Right atrium auricular region (tissue), 2 donors: ENCODE results near the gene NTMT1. TPM values are rescaled to one million over a fixed set of nuclear protein-coding genes. Genes with fewer than 3 reads are reported as not detected.

Experiments used
- DNase-seq: peaks from one replicate; pipeline ENCODE4 v3.0.0-alpha.2; 2019; ENCODE audit warnings: low spot score
- H3K27ac ChIP-seq, 2 donors: fragments of 200-600 bp; sonication (generic); 1 replicate in 1 of 2; 2 replicates in 1 of 2; pipeline ENCODE4 v1.5.1; 2016 to 2019
- H3K27me3 ChIP-seq, 2 donors: fragments of 200-600 bp; sonication (generic); one replicate each; pipeline versions ENCODE4 v1.5.1 to v1.6.0; 2017 to 2019
- H3K36me3 ChIP-seq: fragments of 200-600 bp; sonication (generic); one replicate; pipeline ENCODE4 v1.5.1; 2016
- H3K4me1 ChIP-seq, 2 donors: fragments of 200-600 bp; sonication (generic); one replicate each; pipeline versions ENCODE4 v1.5.1 to v1.6.0; 2017 to 2019
- H3K4me3 ChIP-seq, 2 donors: fragments of 200-600 bp; sonication (generic); 1 replicate in 1 of 2; 2 replicates in 1 of 2; pipeline ENCODE4 v1.5.1; 2017 to 2019; ENCODE audit warnings: mild to moderate bottlenecking in 1 of 2, moderate library complexity in 1 of 2
- H3K9me3 ChIP-seq, 2 donors: fragments of 200-600 bp; sonication (generic); one replicate each; pipeline ENCODE4 v1.5.1; 2019
- CTCF ChIP-seq, 2 donors: fragments of 200-600 bp; sonication (generic); IDR thresholded peaks; one replicate each; pipeline ENCODE4 v1.5.1; 2019; ENCODE audit warnings: antibody characterized with exemption in 2 of 2
- total RNA-seq, 2 donors: library from RNA; depleted of rRNA; stranded (reverse); fragments of >200 nt; gene quantifications; one replicate each; pipeline ENCODE4 v1.1.0, GENCODE V29; 2016

The NTMT1 gene
- total RNA-seq, 2 donors from 2014 or later = 33.7 to 36.0 TPM

- Histone ChIP-seq H3K27ac (no peak overlapping the region), H3K4me3 (no peak overlapping the region), H3K36me3 (no peaks in the 10 kb centered on the region), H3K9me3 (no peaks in the 10 kb centered on the region), H3K27me3 (no peaks in the 10 kb centered on the region), H3K4me1 (peaks cover 0 to 27% of the 10 kb centered on the region in 2 donors)
- DNase-seq = no peak
- TF ChIP-seq CTCF (IDR thresholded peaks at IDR 0.05) = no peak
These were observed 23.2 kb upstream of the NTMT1 start for GRCh38 chr9:129602598-129603415.

GRCh38 chr9:129604056-129604765 lies 21.8 kb upstream of the NTMT1 start:
- peaks cover 0 to 34% of the 10 kb centered on the region in 2 donors for H3K4me1 ChIP-seq
- H3K4me3 ChIP-seq = no peak overlapping the region
- H3K27me3 ChIP-seq = no peaks in the 10 kb centered on the region
- TF ChIP-seq CTCF (IDR thresholded peaks at IDR 0.05) = no peak
- H3K36me3 ChIP-seq = no peaks in the 10 kb centered on the region
- no peak overlapping the region for H3K27ac ChIP-seq
- H3K9me3 ChIP-seq = no peaks in the 10 kb centered on the region
- no peak for DNase-seq

GRCh38 chr9:129604766-129605163 lies 21.2 kb upstream of the NTMT1 start:
- no peak overlapping the region for H3K27ac ChIP-seq
- DNase-seq = no peak
- no peak for TF ChIP-seq CTCF (IDR thresholded peaks at IDR 0.05)

GRCh38 chr9:129606161-129607026 lies 19.6 kb upstream of the NTMT1 start:
- peaks cover 0 to 54% of the 10 kb centered on the region in 2 donors for H3K4me1 ChIP-seq
- no peak for DNase-seq

More at GRCh38 chr9:129604766-129605163, 21.2 kb upstream of the NTMT1 start:
- Histone ChIP-seq H3K36me3 (no peaks in the 10 kb centered on the region), H3K4me1 (peaks cover 0 to 39% of the 10 kb centered on the region in 2 donors), H3K4me3 (no peak overlapping the region), H3K9me3 (no peaks in the 10 kb centered on the region), H3K27me3 (no peaks in the 10 kb centered on the region)

More at GRCh38 chr9:129606161-129607026, 19.6 kb upstream of the NTMT1 start:
- Histone ChIP-seq H3K36me3 (no peaks in the 10 kb centered on the region), H3K9me3 (no peaks in the 10 kb centered on the region), H3K27me3 (no peaks in the 10 kb centered on the region), H3K27ac (peak overlapping the region; percentile 93 to 94), H3K4me3 (no peak overlapping the region)
- TF ChIP-seq CTCF (IDR thresholded peaks at IDR 0.05) = no peak
